ENCODE data around the gene SPTA1.

Gene SPTA1

DNA sequence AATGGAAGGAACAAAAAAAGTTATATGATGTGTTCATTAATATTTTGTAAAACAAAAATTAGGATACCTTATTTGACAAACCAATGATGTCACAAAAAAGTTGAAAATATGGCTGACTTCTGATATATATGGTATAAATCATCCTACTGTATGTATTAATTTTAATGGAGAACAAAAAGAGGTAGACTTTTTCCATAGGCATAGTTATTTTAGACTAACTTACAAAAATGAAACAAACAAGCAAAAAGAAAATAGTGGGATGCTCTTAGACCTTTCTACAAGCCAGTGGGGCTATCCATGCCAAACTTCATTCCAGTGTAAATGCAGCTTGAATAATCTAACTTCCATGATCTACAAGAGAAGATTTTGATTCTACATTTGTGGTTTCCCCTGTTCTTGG, 522 bp upstream of the SPTA1 start:
- H3K4me3 ChIP-seq (ENCODE audit: low read depth, low read length): no peak overlapping the region

DNA sequence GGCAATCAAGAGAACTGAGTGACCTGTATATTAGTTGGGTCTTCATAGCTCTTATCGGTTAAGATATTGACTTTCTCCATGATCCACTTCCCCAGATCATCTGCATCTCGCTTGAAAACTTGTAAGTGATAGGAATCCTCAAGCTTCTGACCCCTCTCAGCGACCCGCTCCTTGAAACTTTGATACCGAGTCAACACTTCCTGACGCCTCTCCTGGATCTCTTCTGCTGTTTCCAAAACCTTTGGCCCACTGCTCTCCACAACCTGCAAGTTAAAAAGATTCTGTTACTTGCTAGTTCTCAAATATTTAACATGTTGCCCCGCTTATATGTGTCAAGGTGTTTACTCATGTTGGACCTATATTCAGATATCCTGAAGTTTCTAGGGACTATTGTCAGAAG, 1.4 kb downstream of the SPTA1 start:
- H3K4me3 ChIP-seq (ENCODE audit: low read depth, low read length): no peak overlapping the region

DNA sequence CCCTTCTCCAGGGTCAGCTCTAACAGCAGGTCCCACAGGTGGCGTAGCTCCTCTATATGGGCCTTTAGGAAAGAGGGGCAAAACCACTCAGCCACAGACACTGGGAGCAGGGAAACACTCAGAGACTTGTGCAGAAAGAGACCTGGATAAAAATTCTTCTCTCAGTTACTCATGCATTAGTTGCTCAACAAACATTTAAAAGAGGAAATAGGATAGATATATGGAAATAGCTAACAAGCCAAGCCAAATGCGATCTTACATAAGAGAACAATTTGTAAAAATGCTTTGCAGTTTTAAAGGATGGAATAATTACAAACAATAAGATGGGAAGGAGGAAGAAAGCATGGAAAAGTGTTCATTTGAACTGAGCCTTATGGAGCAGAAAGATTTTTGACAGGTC, 4.9 kb downstream of the SPTA1 start:
- no peak overlapping the region for H3K4me3 ChIP-seq (ENCODE audit: low read depth, low read length)

DNA sequence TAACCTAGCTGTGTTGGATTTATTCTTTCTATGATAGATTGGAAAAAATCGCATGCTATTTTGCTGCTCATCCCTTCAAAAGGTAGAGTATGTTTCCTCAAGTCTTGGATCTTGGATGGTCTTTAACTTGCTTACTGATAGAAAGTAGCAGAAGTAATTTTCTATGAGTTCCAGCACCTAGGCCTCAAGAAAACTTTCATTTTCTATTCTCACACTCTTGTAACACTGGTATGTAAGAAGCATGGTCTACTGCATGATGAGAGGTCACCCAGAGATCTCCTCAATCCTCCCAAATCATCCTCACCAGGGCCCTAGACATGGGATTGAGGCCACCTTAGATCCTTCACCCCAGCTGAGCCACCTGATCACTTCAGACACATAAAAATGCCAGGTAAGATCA, 7.2 kb downstream of the SPTA1 start:
- H3K4me3 ChIP-seq (ENCODE audit: low read depth, low read length): no peak overlapping the region

DNA sequence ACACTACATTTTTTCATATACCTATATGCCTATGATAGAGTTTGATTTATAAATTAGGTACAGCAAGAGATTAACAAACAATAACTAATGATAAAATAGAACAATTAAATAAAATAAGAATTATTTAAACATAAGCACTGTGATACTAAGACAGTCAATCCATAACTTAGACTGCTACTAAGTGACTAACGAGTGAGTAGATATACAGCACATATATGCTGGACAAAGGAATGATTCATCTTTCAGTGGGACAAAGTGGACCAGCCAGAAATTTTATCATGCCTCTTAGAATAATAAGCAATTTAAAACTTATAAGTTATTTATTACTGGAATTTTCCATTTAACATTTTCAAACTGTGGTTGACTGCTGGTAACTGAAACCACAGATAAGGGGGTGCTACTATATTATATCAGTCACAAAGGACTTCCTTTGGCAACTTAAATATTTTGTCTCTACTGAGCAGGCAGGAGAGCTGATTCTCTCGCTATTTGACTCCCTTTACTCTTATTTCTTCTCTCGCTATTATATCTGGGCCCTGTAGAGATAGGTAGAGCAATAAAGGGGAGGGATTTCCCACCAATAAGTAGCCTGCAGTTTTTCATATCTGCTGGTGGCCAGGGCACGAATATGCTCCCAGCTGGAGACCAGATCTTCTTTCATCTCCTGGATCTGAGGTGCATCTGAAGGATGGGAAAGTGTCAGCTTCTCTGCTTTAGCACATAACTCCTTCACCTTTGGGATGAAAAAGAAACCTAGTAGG, 10.8 kb downstream of the SPTA1 start:
- no peak overlapping the region for H3K4me3 ChIP-seq (ENCODE audit: low read depth, low read length)

DNA sequence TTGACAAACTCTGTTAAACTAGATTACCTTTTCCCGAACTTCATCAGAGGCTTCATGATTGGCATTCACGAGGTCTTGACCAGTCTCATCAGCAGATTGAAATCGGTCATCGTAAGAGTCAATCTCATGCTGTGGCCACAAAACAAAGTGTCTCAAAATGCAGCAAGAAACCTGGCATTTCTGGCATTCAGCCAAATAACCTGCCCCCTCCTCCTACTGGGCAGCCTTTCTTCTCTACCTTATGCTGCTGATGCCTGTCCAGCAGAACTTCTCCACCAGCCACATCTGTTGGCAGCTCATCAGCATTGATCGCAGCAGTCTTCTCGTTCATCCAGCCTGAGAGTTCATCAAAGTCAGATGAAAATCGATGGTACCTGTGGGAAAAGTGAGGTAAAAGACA, 12.2 kb downstream of the SPTA1 start:
- H3K4me3 ChIP-seq (ENCODE audit: low read depth, low read length): no peak overlapping the region

DNA sequence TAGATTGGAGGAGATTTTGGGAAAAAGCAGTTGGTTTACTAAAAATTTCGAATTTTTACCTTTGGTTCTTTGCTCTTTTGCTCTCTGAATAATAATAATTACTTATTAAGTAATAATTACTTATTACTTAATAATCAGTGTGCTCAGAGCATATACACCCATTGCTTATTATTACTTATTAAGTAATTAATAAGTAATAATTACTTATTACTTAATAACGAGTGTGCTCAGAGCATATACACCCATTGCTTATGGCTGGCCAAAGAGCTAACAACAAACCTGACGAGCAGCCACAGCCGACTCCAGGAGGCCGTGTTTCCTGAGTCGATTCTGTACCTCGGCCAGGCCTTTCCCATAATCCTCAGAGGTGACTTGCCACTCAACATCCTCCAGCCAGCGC, 20.5 kb downstream of the SPTA1 start:
- no peak overlapping the region for H3K4me3 ChIP-seq (ENCODE audit: low read depth, low read length)

DNA sequence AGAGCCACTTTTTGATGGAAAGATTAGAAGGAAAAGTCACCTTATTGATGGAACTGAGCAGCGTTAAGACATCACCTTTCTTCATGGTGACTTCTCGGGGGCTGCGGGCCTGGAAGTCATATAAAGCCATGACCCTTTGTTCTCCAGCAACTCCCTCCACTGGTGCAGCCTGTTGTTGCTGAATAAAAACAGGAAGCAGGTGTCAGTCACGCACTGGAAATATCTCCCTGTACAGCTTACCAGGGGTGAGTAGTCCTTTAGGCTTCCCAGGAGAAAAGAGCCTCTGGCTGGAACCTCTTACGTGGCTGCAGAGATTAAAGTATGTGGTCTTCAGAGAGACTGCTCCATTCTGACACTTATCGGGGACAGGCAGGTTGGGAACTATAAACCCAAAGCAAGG, 31.9 kb downstream of the SPTA1 start:
- no peak overlapping the region for H3K4me3 ChIP-seq (ENCODE audit: low read depth, low read length)

DNA sequence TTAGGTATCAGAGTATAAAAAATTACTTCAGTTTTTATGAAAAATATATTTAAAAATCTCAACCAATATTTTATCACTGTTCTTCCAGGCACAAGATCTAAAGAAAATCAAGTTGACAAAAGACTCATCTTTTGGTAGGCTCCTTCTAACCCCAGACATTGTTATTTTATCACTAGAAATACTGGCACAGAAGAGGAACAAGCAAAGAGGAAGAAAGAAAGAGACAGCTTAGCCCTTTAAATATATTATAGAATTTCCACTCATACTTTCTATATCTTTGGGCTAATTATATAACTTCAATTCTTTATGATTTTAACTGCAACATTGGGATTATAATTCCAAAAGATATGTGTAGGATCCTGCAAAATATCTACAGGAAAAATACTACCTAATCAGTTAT, 32.4 kb downstream of the SPTA1 start:
- H3K4me3 ChIP-seq (ENCODE audit: low read depth, low read length): no peak overlapping the region

DNA sequence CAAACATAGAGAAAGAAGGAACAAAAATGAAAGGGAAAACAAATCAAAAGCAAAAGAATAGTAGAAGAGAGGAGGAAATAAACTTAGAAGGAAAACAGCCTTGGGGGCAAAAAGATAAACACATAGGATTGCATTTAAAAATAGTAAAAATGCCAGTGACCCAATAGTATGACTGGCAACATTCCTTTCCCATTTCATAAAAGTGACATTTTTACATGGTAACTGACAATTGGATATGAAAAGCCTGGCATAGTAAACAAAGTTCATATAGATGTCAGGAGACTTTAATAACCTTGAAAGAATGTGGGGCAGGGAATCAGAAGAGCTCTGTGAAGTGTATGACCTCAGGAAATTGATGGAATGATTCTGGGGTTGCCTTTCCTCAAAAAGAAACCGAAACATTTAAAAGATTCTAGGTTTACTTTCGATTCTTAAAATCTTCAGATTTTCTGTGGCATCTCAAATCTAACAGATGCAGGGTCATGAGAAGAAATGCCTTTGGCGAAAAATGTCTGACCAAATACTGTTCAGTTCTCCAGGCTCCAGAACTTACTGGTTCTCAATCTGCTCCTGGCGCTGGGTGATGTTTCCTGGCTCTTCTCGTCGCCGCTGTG, 33.7 kb downstream of the SPTA1 start:
- no peak overlapping the region for H3K4me3 ChIP-seq (ENCODE audit: low read depth, low read length)

DNA sequence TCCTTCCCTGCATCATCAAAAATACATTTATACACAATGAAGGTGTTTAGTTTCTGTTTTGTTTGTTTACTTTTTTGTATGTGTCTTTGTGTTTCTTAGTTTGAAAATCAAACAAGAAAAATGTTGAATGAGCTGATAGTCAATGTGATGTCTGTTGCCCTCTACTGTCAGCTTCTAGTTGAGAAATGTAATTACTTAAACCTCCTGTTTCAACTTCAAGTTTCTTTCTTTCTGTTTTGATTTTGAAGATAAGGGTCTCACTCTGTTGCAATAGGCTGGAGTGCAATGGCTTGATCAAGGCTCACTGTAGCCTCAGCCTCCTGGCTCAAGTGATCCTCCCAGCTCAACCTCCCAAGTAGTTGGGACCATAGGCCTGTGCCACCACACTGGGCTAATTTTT, 37.5 kb downstream of the SPTA1 start:
- H3K4me3 ChIP-seq (ENCODE audit: low read depth, low read length): no peak overlapping the region

DNA sequence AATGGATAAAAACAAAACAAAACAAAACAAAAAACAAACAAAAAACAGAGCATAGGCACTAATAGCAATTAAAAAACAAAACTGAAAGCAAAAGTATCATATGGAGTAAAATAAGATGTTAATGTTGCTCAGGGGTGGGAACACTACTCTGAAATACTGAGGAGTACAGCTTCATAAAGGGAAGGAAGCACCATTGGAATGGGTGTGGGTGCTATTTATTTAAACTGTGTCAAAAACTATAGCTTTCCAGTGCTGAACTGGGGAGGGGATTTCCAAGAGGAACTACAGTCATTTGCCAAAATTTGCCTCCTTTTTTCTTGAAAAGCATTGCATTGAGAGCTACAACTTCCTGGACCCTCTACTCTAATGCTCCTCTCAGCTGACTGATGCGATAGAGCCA, 40.0 kb downstream of the SPTA1 start:
- H3K4me3 ChIP-seq (ENCODE audit: low read depth, low read length): no peak overlapping the region

DNA sequence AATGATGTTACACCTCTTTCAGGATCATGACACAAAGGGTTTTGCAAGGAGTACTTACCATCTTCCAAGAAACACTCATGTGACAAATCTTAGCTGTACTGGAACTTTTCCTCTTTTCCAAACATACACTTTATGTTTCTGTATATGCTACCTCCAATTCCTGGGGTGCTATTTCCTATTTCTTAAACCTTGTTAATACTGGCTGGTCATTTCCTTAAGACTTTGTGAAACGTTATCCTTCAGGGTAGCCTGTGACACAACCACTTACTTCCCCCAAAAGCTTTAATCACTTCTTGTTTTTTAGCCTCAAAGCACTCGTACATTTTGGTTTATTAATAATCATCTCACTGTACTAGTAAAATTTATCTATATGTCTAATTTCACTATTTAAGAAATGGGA, 42.1 kb downstream of the SPTA1 start:
- no peak overlapping the region for H3K4me3 ChIP-seq (ENCODE audit: low read depth, low read length)

DNA sequence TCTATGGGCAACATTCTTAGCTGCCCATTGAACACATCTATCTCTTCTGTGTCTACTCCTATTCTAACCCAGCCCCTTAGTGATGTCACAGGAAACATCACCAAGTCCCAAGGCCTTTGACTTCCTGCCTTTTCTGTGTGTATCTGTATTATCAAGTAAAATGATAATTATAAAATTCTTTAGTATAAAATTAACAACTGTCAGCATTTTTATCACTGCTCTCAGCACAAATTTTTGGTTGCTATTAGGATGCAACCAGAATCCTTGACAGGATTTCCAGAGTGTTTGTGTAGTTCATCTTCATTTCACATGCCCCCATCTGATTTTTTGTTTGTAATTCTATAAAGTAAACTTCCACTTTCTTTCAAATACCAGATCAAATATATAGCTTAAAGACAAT, 47.6 kb downstream of the SPTA1 start:
- H3K4me3 ChIP-seq (ENCODE audit: low read depth, low read length): no peak overlapping the region

DNA sequence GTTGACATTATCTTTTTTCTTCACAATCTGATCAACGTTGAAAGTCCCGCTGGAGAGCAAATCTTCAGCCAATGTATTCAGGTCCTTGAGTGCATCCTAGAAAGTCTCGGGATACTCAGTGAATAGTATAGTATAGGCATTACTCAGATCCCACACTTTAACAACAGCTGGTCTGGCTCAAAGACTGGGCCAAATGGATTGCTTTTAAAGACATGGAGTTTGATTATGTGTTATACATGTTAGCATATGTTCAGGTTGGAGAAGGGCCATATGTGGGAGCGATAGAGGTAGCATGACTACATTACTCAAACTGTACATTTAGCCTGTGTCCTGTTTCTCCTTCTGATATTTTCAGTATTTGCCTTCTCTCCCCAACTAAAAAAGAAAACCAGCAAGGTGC, 48.4 kb downstream of the SPTA1 start:
- no peak overlapping the region for H3K4me3 ChIP-seq (ENCODE audit: low read depth, low read length)

DNA sequence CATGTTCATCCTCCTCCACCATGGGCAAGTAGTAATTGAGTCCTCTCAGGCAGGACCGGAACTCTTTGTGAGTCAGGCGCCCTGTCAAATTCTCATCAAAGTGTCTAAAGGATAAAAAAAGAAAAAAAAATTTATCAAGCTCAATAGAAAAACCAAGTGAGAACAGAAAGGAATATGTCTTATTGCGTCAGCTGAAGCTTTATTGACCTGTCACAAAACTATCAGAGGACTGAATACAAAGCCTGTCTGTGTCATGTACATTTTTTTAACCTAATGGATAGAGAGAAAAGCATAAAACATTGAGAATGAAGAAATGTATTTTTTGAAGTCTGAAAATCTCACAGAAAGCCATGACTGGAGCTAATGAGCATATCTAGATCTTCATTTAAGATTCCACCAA, 72.8 kb downstream of the SPTA1 start:
- H3K4me3 ChIP-seq (ENCODE audit: low read depth, low read length): no peak overlapping the region

DNA sequence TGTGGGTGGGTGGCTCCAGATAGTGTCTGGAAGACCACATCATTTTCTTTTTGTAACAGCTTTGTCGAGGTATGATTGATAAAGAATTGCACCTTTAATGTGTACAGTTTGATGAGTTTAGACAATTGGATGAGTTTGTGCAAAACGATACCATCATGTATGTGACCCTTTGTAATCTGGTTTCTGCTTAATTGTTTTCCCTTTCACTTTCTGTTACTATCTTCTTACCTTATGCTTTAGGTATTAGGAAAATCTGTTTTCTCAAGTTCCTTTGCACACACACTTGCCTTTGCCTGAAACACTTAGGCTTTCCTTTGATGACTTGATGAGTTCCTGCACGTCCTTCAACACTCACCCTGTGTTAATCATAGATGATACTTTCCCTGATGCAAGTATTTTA, 74.6 kb downstream of the SPTA1 start:
- no peak overlapping the region for H3K4me3 ChIP-seq (ENCODE audit: low read depth, low read length)

DNA sequence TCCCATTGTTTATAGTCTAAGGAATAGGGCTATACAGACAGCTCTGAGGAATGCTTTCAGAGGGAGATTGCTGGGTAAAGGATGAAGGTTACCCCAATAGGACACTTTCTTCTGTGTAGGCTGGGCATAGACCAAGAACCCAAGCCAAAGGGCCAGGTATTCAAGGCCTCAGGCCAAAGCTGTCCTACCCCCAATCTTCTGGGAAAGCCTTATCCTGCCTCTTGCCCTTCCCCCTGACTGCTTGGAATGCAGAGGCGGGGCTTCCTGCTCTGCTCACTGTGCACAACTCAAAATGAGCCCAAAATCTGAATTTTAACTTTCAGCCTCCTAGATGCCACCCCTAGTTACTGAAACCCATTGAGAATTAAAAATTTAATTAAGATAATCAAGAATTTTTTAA, 79.2 kb downstream of the SPTA1 start:
- no peak overlapping the region for H3K4me3 ChIP-seq (ENCODE audit: low read depth, low read length)

DNA sequence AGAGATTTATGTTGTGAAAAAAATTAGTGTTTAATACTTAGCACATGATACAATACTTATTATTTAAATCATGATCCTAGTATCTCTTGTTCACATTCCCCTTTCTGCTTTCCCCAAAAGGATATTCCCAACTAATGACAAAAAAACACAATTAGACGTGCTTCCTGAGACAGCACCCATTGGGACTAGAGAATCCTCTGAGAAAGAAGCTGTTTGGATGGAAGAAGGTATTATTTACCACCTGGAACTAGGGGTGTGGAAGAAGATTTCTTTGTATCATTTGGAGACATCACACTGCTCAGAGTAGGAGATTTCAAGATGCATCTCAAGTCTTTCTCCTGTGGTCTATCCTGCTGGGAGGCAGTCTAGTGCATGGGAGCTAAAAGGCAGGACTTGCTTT, 81.5 kb downstream of the SPTA1 start, which contains the start of gene OR10Z1:
TSS of gene OR10Z1 (plus strand) at position 301 of the 400 bp plus-strand sequence. CDS start 1,171 bp downstream, outside the sequence.
- H3K4me3 ChIP-seq (ENCODE audit: low read depth, low read length): no peak within 1 kb of the TSS

DNA sequence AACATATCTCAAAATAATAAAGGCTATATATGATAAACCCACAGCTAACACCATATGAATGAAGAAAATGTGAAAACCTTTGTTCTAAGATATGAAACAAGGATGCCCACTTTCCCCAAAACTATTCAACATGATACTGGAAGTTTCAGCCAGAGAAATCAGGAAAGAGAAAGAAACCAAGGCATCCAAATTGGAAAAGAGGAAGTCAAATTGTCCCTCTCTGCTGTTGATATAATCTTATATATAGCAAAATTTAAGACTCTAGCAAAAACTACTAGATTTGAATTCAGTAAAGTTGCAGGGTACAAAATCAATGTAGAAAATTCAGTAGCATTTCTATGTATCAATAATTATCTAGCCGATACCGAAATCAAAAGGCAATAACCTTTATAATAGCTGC, 85.8 kb downstream of the SPTA1 start:
- no peak overlapping the region for H3K4me3 ChIP-seq (ENCODE audit: low read depth, low read length)

DNA sequence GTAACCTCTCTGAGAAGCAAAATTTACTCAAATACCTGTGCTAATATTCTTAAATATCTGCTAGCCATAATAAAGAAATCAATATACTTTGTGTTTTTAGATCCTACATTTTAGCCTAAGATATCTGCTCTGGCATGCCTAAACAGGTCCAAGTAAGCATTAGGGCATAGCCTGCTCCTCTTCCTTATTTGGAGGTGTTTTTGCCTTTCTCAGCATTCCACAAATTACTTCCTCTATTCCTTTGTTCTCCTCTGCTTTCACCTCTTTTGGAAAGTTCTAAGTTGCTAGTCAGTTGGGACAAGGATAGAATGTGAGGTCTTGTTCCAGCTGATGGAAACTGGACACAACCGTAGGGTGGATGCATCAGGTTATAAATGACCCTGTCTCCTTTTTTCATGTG, 99.6 kb downstream of the SPTA1 start:
- H3K4me3 ChIP-seq (ENCODE audit: low read depth, low read length): no peak overlapping the region

DNA sequence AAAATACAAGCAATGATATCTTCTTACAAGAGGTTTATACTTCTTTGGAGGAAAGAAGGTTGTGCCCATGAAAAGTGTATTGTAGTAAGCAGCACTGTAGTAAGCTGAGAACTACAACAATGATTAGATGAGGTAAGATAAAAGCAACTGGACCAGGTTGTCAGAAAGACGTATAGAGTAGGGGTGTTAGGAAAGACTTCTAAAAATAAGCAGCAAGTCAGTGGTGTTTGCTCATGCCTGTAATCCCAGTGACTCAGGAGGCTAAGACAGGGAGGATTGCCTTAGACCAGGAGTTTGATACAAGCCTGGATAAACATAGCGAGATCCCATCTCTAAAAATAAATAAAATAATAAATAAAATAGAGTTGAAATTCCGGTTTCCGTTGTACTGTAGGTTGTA, 102.6 kb downstream of the SPTA1 start:
- H3K4me3 ChIP-seq (ENCODE audit: low read depth, low read length): no peak overlapping the region

DNA sequence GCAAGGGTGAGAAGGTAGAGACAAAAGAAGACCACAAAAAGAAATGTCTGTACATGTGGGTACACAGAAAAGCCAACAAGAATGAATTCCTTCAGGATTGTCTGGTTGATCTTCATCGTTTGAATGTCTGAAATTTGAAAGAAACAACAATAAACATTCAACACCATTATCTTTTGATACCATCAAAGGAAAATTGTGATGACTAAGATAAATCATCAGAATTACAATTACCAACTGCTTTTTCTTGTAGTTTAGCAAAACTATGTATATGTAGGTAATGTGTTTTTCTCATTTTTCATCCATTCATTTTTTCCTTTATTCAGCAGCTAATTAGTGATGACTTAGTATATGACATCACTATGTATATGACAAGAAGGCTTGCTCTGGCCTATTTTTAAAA, 106.8 kb downstream of the SPTA1 start, which contains the start of gene OR10X1:
TSS of gene OR10X1 (minus strand) at position 167 of the 400 bp plus-strand sequence. CDS start at position 167, 0 bp downstream.
- H3K4me3 ChIP-seq (ENCODE audit: low read depth, low read length): no peak within 1 kb of the TSS

Data from iPS-11a (cell line).